Measurements from ENCODE around the gene DUOXA2.

DUOXA2 gene

DNA sequence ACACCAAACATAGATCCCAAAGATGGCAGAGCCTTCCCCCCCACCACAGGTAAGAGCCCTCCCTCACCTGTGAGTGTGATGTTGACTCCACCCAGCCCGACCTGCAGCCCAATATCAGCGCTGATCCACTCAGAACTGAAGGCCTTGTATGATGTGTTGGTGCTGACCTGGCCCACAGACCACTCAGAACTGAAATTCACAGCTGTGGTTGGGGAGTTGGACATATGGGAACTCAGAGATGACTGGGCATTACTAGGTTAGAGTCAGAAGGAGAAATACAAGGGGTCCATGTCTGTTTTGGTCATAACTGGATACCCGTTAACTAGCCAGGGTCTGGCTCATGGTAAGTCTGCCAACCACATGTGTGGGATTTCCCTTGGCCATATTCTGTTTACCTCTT is 6.9 kb downstream of the DUOXA2 start:
- H3K79me2 ChIP-seq (ENCODE audit: control insufficient read depth, insufficient read depth, low read length): no peaks in the 10 kb centered on the region
- no peaks in the 10 kb centered on the region for H3K36me3 ChIP-seq (ENCODE audit: control insufficient read depth, insufficient read depth, low read length)
- no CpG with 5 or more reads among the region's 3 CpGs for WGBS (ENCODE audit: extremely low coverage, insufficient coverage, low lambda C conversion rate)

DNA sequence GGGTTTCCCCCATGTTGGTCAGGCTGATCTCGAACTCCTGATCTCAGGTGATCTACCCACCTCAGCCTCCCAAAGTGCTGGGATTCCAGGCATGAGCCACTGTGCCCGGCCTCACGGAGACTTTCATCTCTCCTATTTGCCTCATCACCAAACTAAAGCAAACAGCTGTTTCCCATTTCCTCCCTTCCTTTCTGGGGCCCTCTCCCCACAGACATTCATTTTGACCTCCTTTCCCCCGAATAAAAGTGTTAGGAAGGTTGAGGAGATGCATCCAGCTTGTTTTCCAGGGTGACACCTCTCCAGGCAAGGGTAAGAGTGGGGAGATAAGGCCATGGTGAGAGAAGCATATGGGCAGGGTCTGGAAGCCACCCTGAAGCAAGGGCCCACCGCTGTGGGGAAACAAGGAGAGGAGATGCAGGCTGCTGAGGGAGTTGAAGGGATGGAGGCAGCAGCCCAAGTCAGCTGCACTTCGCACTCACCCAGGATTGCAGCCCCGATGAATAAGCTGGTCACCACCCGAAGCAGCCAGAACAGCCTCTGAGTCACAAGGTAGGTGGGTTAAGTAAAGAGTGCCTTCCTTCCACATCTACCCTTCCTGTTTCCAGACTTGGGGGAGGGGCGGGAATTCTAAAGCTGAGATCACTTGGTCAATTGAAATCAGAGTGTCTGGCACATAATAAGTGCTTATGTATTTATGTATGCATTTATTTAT is 7.7 kb downstream of the DUOXA2 start:
- no peak overlapping the region for H3K4ac ChIP-seq (ENCODE audit: low read depth, low read length)
- H3K56ac ChIP-seq (ENCODE audit: low read length): no peak overlapping the region
- H3K27ac ChIP-seq (ENCODE audit: low read depth, low read length): no peak overlapping the region
- H3K23ac ChIP-seq (ENCODE audit: low read length): no peak overlapping the region
- no peak overlapping the region for H2BK15ac ChIP-seq (replicated peaks; ENCODE audit: low read depth)
- H4K5ac ChIP-seq (ENCODE audit: low read length): no peak overlapping the region
- H3K4me3 ChIP-seq (ENCODE audit: low read length): no peak overlapping the region
- H3K36me3 ChIP-seq (ENCODE audit: control insufficient read depth, insufficient read depth, low read length): no peaks in the 10 kb centered on the region
- H3K27me3 ChIP-seq (ENCODE audit: insufficient read depth, low read length, poor library complexity): peaks cover 18% of the 10 kb centered on the region
- WGBS (ENCODE audit: extremely low coverage, insufficient coverage, low lambda C conversion rate): no CpG with 5 or more reads among the region's 9 CpGs
- no peaks in the 10 kb centered on the region for H3K79me2 ChIP-seq (ENCODE audit: control insufficient read depth, insufficient read depth, low read length)
- H3K4me1 ChIP-seq (ENCODE audit: control insufficient read depth, low read depth, low read length): no peaks in the 10 kb centered on the region
- no peak overlapping the region for H2AK5ac ChIP-seq (ENCODE audit: low read length)
- no peak overlapping the region for H4K8ac ChIP-seq (ENCODE audit: low read depth, low read length)
- no peak overlapping the region for H3K9ac ChIP-seq (ENCODE audit: low read length)
- no peak overlapping the region for H2BK5ac ChIP-seq (ENCODE audit: low read length)
- peak; percentile 51 for DNase-seq
- H3K79me1 ChIP-seq (ENCODE audit: low read length): no peaks in the 10 kb centered on the region
- no peak overlapping the region for H2BK120ac ChIP-seq (ENCODE audit: low read depth, low read length)
- H3K18ac ChIP-seq (ENCODE audit: low read length): no peak overlapping the region
- H3K4me2 ChIP-seq (ENCODE audit: low read length): no peak overlapping the region

More for the DNA sequence above, 6.9 kb downstream of the DUOXA2 start:
- no peak overlapping the region for H2AK5ac ChIP-seq (ENCODE audit: low read length)
- no peak for DNase-seq
- H3K4me3 ChIP-seq (ENCODE audit: low read length): no peak overlapping the region
- H3K4ac ChIP-seq (ENCODE audit: low read depth, low read length): no peak overlapping the region
- H4K5ac ChIP-seq (ENCODE audit: low read length): no peak overlapping the region
- no peak overlapping the region for H2BK5ac ChIP-seq (ENCODE audit: low read length)
- H3K56ac ChIP-seq (ENCODE audit: low read length): no peak overlapping the region
- no peak overlapping the region for H3K9ac ChIP-seq (ENCODE audit: low read length)
- H3K18ac ChIP-seq (ENCODE audit: low read length): no peak overlapping the region
- no peak overlapping the region for H2BK15ac ChIP-seq (replicated peaks; ENCODE audit: low read depth)
- no peak overlapping the region for H2BK120ac ChIP-seq (ENCODE audit: low read depth, low read length)
- H3K4me2 ChIP-seq (ENCODE audit: low read length): no peak overlapping the region
- no peak overlapping the region for H4K8ac ChIP-seq (ENCODE audit: low read depth, low read length)
- H3K4me1 ChIP-seq (ENCODE audit: control insufficient read depth, low read depth, low read length): no peaks in the 10 kb centered on the region
- H3K79me1 ChIP-seq (ENCODE audit: low read length): no peaks in the 10 kb centered on the region
- H3K27ac ChIP-seq (ENCODE audit: low read depth, low read length): no peak overlapping the region
- peaks cover 26% of the 10 kb centered on the region for H3K27me3 ChIP-seq (ENCODE audit: insufficient read depth, low read length, poor library complexity)
- no peak overlapping the region for H3K23ac ChIP-seq (ENCODE audit: low read length)

DNA sequence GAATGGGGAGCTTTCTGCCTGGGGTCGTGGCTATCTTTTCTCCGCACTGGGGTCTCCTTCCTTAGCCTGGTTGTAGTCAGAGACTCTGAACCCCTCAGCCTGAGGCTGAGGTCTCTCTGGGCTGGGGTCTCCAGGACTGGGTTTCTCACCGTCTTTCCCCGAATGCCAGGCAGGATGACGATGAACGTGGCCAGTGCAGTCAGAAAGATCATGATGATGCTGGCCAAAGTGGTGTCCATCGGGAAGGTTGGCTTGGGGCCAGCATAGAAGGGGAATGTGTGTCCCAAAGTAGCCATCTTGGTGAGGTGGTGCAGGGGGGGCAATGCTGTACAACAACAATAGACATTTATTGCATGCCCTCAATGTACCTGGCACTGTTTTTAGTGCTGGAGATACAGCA is 8.6 kb downstream of the DUOXA2 start:
- Histone ChIP-seq H3K4ac (ENCODE audit: low read depth, low read length) (no peak overlapping the region), H2BK15ac (replicated peaks; ENCODE audit: low read depth) (no peak overlapping the region), H3K79me1 (ENCODE audit: low read length) (no peaks in the 10 kb centered on the region), H3K18ac (ENCODE audit: low read length) (no peak overlapping the region), H3K27me3 (ENCODE audit: insufficient read depth, low read length, poor library complexity) (peaks cover 13% of the 10 kb centered on the region), H2BK120ac (ENCODE audit: low read depth, low read length) (no peak overlapping the region), H3K36me3 (ENCODE audit: control insufficient read depth, insufficient read depth, low read length) (no peaks in the 10 kb centered on the region), H3K4me2 (ENCODE audit: low read length) (no peak overlapping the region), H4K8ac (ENCODE audit: low read depth, low read length) (no peak overlapping the region), H3K4me3 (ENCODE audit: low read length) (no peak overlapping the region), H3K9ac (ENCODE audit: low read length) (no peak overlapping the region), H3K27ac (ENCODE audit: low read depth, low read length) (no peak overlapping the region), H2AK5ac (ENCODE audit: low read length) (no peak overlapping the region), H3K79me2 (ENCODE audit: control insufficient read depth, insufficient read depth, low read length) (no peaks in the 10 kb centered on the region), H3K23ac (ENCODE audit: low read length) (no peak overlapping the region), H3K56ac (ENCODE audit: low read length) (no peak overlapping the region), H3K4me1 (ENCODE audit: control insufficient read depth, low read depth, low read length) (no peaks in the 10 kb centered on the region), H2BK5ac (ENCODE audit: low read length) (no peak overlapping the region), H4K5ac (ENCODE audit: low read length) (no peak overlapping the region)
- DNase-seq: no peak
- no CpG with 5 or more reads among the region's 7 CpGs for WGBS (ENCODE audit: extremely low coverage, insufficient coverage, low lambda C conversion rate)

DNA sequence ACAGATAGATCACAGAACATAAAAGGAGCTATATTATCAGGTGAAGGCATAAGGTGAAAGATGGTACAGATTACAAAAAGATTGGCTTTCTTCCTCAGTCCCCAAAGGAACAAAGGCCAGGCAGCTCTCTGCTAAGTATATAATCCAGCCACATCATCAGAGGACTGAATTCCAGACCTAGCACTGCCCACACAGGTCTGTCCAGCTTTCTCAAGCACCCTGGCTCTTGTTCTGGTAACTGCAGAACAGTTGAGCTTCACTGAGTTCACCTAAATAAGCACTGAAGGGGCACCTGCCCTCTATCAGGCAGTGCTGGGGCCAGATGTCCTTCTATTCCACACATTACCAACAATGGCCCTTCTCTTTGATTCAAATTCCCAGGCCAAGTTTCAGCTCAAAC is 9.3 kb downstream of the DUOXA2 start:
- Histone ChIP-seq H3K4me1 (ENCODE audit: control insufficient read depth, low read depth, low read length) (no peaks in the 10 kb centered on the region), H3K27ac (ENCODE audit: low read depth, low read length) (no peak overlapping the region), H3K9ac (ENCODE audit: low read length) (no peak overlapping the region), H3K79me1 (ENCODE audit: low read length) (no peaks in the 10 kb centered on the region), H2AK5ac (ENCODE audit: low read length) (no peak overlapping the region), H3K4me2 (ENCODE audit: low read length) (no peak overlapping the region), H3K23ac (ENCODE audit: low read length) (no peak overlapping the region), H2BK120ac (ENCODE audit: low read depth, low read length) (no peak overlapping the region), H3K4ac (ENCODE audit: low read depth, low read length) (no peak overlapping the region), H3K79me2 (ENCODE audit: control insufficient read depth, insufficient read depth, low read length) (no peaks in the 10 kb centered on the region), H3K56ac (ENCODE audit: low read length) (no peak overlapping the region), H4K8ac (ENCODE audit: low read depth, low read length) (no peak overlapping the region), H2BK5ac (ENCODE audit: low read length) (no peak overlapping the region), H4K5ac (ENCODE audit: low read length) (no peak overlapping the region), H2BK15ac (replicated peaks; ENCODE audit: low read depth) (no peak overlapping the region), H3K4me3 (ENCODE audit: low read length) (no peak overlapping the region), H3K27me3 (ENCODE audit: insufficient read depth, low read length, poor library complexity) (peaks cover 19% of the 10 kb centered on the region), H3K18ac (ENCODE audit: low read length) (no peak overlapping the region), H3K36me3 (ENCODE audit: control insufficient read depth, insufficient read depth, low read length) (no peaks in the 10 kb centered on the region)
- DNase-seq: no peak

DNA sequence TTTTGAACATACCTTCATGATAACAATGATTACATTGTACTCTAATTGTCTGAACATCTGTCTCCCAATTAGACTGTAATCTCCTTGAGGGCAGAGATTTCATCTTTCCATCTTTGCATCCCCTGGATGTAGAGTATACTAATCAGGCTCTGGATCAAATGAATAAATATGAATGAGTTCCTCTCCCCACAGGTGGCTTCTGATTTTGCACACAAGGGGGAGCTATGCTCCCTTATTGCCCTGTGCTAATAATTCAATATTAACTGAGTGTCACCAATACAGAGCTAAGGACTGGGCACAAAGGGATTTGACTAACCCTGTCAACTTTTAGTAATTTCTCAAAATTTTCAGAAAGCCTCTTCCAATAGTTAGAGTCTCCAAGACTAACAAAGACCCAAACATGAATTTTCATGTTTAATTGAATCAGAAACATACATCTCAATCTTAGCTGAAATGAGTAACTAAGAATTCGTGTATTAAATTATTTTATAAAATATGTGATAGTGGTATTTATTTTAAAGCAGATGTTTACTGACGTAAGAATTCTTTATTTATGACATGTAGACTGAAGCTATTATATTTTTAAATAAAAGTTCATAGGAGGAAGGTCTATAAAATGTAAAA is 12.5 kb downstream of the DUOXA2 start:
- H3K27me3 ChIP-seq (ENCODE audit: insufficient read depth, low read length, poor library complexity): peaks cover 43% of the 10 kb centered on the region
- H3K27ac ChIP-seq (ENCODE audit: low read depth, low read length): no peak overlapping the region
- no peak overlapping the region for H3K18ac ChIP-seq (ENCODE audit: low read length)
- no peak overlapping the region for H3K23ac ChIP-seq (ENCODE audit: low read length)
- H2BK15ac ChIP-seq (replicated peaks; ENCODE audit: low read depth): no peak overlapping the region
- DNase-seq: no peak
- H4K8ac ChIP-seq (ENCODE audit: low read depth, low read length): no peak overlapping the region
- no peak overlapping the region for H2BK5ac ChIP-seq (ENCODE audit: low read length)
- H3K4me3 ChIP-seq (ENCODE audit: low read length): no peak overlapping the region
- no peak overlapping the region for H2AK5ac ChIP-seq (ENCODE audit: low read length)
- no peak overlapping the region for H3K56ac ChIP-seq (ENCODE audit: low read length)
- no peak overlapping the region for H2BK120ac ChIP-seq (ENCODE audit: low read depth, low read length)
- 100% methylated on average over 2 of the region's 2 CpGs for WGBS (ENCODE audit: extremely low coverage, insufficient coverage, low lambda C conversion rate)
- no peaks in the 10 kb centered on the region for H3K79me2 ChIP-seq (ENCODE audit: control insufficient read depth, insufficient read depth, low read length)
- H3K4me1 ChIP-seq (ENCODE audit: control insufficient read depth, low read depth, low read length): no peaks in the 10 kb centered on the region
- H3K4me2 ChIP-seq (ENCODE audit: low read length): no peak overlapping the region
- H3K79me1 ChIP-seq (ENCODE audit: low read length): no peaks in the 10 kb centered on the region
- no peak overlapping the region for H3K9ac ChIP-seq (ENCODE audit: low read length)
- no peaks in the 10 kb centered on the region for H3K36me3 ChIP-seq (ENCODE audit: control insufficient read depth, insufficient read depth, low read length)
- no peak overlapping the region for H4K5ac ChIP-seq (ENCODE audit: low read length)
- H3K4ac ChIP-seq (ENCODE audit: low read depth, low read length): no peak overlapping the region
